8988T (cell line): ENCODE results near the gene MC3R.
"Not testable (repeated sequence)": the region's sequence is repeated elsewhere in the genome, so short reads cannot be mapped to it uniquely, and the experiment has no call there.

Experiments
- DNase-seq: peaks from one replicate; pipeline ENCODE4 v3.0.0; 2011

MC3R gene

DNA sequence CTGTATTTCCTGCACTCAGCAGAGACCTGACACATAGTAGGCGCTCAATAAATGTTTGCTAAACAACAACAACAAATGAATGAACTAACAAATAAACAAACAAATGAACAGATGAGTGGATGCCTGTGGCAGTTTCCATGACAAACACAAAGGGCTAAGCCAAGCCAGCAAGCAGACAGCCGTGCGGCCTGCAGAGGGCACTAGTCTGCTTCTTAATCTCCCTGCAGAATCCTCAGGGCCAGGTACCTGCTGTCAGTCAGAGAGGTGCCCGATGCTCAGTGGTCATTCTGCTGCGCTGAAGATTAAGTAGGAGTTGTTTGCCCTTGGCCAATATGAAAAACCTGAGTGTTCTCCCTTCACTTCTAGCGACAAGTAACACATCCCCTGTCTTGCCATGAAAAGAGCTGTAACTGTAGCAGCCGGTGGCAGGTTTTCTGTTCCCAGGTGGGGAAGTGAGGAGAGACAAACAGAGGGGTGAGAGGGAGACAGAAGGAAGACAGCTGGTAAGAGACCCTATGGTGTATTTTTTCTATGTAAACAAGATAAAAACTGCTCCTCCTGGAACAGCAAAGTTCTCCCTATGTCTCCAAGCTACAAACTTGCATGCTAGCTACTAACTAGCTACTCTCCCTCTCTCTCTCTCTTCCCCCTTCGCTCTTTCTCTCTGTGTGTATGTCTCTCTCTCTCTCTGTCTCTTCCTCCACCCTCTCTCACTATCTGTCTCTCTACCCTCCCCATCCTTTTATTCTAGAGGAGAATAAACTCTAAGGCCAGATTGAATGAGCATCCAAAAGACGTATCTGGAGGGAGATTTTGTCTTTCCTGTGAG is at the start of gene MC3R:
Gene MC3R, plus strand, starts transcription at position 779 of the 829 bp plus-strand sequence. CDS start 112 bp downstream, outside the sequence.
- peak; percentile 16 for DNase-seq

DNA sequence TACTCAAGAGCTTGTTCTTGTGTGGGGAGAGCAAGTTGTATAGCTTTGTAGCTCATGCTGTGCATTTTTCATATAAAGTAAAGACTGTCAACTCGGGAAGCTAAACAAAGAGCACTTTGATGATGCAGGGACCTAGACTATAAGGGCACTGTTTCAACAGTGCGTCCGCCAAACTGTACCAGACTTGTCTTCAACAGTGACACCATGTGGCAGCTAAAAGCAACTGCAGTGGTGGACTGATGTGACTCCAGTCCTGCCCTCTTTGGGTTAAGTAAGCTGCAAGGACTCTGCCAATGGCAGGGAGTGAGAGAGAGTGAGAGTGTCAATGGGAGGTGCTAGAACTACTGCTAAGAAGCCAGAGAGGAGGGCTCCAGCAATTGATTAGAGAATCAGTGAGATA is 48.1 kb upstream of the MC3R start:
- no peak for DNase-seq

DNA sequence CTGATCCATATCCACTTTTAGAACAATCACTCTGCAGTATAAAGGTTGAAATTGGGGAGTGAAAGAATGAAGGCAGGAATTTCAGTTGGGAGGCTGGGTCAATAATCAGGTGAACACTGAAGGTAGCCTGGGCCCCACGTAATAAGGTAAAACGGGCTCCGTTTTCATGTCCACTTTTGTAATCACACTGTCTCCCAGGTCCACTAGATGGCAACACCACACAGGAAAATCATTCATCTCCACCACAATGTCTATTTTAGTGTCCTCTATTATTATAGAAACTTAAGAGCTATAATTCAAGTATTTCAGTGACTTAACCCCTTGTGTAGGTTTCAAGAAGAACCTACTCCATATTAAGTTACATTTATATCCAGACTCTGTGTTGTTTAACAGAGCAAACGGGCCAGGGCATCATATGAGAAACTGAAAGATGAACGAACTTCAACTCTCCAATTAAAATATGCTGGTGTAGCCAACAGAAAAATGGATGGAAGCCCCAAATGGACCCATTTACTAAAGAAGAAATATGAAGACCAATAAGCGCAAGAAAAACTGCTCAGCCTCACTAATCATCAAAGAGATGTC is 45.9 kb upstream of the MC3R start:
- DNase-seq: peak; percentile 21

DNA sequence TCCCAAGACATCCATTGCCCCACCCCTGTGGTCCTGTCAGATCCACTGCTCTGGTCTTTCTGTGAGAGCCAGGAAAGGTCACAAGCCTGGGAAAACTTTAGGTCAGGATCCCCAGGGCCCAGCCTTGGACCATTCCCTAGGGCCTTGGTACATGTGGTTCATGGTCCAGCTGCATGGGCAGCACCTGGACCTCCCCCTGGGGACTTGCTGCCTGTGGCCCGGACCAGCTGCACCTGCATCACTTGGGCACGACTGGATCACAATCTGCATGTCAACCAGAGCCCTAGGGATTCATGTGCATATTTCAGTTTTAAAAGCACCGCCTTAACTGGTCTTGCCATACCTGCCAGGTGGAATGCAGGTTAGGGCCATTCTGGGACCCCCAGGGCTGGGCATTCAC is 44.3 kb upstream of the MC3R start:
- DNase-seq: no peak

DNA sequence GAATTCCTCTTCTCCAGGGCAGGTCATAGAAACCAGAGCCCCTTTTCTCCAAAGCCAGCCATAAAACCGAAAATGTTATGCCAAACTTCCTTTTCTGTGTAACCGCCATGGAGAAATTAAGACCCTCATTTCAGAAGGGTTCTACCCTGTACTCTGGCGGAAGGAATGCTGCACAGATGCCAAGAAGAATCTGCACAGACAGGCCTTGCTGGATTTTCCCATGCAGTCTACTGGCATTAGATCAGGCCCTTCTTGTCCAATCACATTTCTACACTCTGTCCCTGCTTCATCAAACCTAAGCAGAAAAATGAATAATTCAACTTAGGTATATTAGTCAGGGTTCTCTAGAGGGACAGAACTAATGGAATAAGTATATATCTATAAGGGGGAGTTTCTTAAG is 43.2 kb upstream of the MC3R start:
- no peak for DNase-seq

DNA sequence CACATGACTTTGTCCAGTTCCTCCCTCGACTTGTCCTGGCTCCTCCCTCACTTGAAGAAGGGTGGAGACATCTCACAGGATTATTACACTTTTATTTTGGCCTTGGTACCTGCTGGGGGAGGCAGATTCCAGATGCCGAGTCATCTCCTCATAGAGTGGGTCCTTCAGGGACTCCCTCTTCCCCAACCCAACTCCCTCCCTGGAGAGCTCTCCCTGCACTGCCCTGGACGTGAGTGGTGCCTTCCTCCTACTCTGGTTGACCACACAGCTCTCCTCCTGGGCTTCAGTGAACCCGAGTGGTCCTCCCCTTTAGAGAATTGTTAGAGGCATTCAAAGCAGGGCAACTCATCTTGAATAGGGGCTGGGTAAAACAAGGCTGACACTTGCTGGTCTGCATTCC is 40.9 kb upstream of the MC3R start:
- no peak for DNase-seq

DNA sequence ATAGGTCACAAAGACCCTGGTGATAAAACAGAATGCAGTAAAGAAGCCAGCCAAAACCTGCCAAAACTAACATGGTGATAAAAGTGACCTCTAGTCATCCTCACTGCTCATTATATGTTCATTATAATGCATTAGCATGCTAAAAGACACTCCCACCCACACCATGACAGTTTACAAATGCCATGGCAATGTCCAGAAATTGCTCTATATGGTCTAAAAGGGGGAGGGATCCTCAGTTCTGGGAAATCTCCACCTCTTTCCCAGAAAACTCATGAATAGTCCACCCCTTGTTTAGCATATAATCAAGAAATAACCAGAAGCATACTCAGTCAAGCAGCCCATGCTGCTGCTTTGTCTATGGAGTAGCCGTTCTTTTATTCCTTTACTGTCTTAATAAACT is 40.4 kb upstream of the MC3R start:
- DNase-seq: no peak

DNA sequence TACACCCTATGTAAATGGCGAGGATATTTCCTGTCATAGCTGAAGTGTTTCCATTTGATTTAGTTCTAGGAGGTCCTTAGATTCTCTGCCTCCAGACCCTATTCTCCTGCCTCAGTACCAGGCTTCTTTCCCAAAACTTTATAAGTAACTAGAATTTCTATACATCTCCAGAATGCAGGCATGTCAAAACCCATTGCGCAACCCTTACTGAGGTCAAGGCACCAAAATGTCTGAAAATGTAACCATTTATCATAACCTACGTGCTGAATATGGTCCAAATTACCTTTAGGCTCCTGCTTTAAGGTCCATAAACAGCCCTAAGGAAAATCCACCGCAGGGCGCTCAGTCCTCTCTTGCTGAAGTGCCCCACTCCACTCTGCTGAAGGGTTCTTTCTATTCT is 37.5 kb upstream of the MC3R start:
- DNase-seq: no peak

DNA sequence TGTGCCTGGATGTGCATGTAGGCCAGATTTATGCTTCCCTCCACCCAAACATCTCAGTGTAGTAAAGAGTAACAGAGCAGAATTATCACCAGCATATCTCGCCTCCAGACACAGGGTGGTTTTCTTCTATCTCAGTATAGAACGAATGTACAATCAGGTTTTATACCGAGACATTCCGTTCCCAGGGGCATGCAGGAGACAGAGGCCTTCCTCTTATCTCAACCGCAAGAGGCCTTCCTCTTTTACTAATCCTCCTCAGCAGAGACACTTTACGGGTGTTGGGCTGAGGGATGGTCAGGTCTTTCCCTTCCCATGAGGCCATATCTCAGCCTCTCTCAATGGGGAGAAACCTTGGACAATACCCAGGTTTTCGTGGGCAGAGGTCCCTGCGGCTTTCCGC is 36.4 kb upstream of the MC3R start:
- DNase-seq: no peak

DNA sequence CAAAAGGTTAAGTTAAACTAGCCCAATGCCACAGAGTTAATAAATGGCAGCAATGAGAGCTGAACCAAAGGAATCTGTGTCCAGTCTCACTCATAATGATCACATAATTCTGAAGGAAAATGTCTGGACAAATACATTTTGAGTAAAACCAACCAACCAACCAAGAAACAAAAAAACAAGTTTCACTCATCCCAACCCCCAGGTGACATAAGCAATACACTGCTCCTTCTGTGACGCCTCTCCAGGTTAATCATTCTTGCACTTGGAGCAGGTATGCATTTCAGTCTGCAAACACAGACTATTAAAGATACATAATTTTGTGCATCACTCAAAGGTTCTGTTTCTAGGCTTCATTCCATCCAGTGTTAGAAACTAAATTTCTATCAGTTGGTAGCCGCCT is 35.2 kb upstream of the MC3R start:
- DNase-seq: no peak

DNA sequence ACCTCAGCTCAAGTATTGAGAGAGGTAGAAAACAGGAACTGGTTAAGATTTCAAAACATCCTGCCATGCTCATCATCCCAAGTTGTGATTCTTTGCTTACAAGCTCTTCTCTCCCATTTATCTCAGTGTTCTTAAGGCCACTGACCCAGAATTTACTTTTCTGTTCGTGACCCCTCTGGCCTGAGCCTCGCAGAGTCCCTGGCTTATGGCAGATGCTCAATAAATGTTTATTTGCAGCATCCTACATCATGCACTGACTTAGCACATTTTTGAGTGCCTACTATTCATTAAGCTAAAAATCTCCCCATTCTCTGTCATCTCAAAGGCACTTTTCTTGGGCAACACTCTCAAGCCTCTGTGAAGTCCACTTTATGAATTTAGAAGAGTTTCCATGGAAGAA is 33.4 kb upstream of the MC3R start:
- DNase-seq: no peak

DNA sequence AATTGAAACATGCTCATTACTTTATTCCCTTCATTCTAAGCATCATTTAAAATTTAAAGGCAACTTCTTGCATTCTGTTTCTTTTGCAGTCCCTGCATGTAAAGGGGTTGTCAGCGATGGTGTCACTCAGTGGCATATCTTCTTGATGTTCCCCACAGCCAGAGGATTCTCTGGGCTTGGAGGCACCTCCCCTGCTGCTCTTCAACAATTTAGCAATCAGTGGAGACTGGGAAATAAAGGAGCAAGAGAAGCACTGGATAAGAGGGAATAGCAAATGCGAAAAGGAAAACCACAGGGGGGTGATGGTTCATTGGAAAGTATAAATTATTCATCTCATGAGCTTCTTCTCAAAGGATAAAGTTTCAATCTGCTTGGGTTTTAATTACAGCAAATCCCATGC is 30.7 kb upstream of the MC3R start:
- DNase-seq: no peak

DNA sequence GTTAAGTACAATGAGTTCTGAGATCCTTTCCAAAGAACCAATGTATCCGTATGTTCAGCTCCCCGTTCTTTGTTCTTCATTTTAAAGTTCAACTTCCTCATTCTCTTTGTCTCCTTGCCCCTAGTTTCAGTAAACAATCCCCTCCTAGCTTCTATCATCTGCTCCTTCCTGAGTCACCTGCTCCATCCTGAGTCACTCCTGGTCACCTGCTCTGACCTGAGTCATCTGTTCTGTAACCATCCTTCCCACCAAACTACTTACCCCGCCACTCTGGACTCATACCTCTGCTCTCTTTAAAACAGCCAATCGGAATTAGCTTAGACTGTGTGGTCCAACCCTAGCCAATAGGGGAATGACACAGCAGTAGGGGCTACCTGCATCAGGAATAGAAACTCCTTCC is 27.3 kb upstream of the MC3R start:
- not testable (repeated sequence) for DNase-seq

DNA sequence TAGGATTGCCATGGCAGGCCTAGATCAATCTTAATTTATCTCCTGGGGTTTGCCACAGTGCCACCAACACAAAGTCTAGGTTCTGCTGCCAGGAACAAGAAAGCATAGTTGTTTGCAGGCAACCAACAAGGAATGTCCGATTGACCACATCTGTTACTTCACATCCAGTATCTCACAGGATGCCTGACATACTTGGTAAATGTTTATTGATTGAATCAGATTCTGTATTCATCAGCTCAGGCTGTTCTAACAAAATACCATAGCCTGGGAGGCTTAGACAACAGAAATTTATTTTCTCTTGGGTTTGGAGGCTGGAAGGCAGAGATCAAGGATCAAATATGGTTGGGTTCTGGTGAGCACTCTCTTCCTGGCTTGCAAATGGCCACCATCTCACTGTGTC is 26.3 kb upstream of the MC3R start:
- DNase-seq: no peak

DNA sequence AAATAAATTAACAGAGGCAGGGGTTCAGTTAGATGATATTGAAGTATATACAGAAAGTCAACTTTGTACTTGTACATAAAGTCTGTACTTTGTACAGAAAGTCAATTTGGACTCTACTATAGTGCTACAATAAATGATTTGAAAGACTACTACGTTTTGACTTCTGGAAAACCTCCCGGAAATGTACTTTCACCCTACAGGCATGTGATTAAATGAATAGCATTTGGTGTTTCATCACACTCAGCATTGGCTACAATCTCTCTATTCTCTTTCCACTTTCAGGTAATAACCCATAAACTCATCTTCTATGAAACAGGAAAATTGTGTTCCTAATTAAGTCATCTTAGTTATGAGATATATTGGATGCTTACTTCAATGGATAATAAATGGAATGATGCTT is 25.6 kb upstream of the MC3R start:
- DNase-seq: no peak

DNA sequence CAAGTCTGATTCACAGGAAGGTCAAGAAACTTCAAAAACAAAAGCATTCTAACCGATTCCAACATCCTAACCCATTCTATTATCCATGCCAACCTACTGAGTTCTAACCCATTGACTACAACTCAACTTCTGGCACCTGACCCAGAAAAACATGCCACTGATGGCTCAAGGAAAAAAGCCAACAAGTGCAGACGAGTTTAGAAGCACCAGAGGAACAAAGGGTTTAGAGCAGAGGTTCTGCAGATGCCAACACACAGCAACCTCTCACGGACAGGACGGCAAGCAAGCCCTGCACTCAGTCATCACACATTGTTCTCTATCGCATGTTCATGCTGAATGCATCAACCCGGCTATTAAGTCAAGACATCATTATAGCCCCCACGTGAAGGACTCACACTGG is 25.2 kb upstream of the MC3R start:
- no peak for DNase-seq

DNA sequence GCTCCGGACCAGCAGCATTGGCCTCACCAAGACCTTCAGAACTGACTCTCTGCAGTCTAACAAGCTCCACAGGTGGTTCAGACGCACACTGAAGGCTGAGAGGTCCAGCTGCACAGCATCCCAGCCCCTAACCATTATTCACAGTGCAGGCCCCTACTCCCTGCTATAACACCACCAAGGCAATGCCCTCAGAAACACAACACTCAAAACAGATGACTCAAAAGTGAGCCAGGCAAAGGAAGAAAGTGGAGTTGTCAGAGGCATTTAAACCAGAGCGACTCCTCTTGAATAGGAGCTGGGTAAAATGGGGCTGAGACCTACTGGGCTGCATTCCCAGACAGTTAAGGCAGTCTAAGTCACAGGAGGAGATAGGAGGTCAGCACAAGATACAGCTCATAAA is 20.5 kb upstream of the MC3R start:
- DNase-seq: no peak

DNA sequence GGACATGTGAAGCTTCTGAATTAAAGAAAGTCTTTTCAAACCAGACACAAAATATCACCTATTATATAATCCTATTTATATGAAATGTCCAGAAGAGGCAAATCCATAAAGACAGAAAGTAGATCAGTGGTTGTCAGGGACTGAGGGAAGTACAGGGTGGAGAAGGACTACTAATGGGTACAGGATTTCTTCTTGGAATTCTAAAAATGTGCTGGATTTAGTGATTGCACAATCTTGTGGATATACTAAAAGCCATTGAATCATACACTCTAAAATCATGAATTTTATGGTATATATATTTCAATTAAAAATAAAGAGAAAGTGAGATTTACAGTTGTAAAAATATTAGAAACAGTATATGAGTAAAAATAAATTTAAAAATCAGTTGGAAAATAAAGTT is 18.7 kb upstream of the MC3R start:
- DNase-seq: no peak

DNA sequence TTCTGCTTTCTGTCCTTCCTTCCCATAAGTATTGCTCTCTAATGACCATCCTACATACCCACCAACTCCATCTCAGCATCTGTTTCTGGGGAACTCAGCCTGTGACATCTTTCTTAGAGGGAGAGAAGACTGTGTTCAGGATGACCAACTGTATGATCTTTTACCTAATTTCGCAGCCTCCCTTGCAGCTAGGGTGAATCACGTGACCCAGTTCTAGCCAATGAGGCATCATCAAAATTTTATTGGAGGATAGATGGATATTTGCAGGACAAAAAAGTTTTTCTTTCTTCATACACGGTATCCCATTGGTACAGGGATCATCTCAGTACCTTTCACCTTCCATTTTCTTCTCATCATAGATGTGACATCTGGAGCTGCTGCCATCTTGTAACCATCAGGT is 14.4 kb upstream of the MC3R start:
- no peak for DNase-seq

DNA sequence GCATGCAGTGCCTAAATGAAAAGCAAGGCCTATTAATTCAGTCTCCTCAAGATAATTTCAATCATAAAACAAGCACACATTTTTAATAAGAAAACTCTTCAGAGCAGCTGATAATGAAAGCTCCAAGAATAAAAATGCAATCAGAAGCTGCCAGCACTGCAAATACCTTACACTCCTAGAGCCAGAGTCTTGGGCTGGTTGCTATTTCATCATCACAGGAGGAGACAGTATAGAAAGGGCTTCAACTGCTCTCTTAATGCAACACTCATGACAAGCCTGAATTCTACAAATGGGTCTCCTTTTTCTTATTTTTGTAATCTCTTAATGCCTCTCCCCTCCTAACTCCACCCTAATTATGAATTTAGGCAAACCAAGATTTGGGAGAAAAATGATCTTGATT is 11.2 kb upstream of the MC3R start:
- no peak for DNase-seq

DNA sequence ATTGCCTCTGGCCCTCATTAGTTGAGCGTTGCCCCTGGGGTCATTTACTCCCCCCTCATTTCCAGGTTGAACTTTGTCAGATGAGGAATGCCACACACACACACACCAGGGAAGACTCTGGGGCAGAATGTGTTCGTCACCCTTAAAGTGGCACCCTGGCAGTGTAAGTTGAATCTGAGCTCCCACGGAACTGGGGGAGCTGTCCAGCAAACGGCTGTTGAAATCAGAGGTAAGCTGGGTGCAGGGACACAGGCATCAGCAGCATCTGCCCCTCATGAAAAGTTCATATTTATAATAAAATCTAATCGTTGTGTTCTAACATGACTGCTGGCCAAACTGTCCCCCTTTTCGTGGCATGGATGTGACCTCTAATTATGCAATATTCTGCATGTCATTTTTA is 4.3 kb upstream of the MC3R start:
- DNase-seq: no peak

DNA sequence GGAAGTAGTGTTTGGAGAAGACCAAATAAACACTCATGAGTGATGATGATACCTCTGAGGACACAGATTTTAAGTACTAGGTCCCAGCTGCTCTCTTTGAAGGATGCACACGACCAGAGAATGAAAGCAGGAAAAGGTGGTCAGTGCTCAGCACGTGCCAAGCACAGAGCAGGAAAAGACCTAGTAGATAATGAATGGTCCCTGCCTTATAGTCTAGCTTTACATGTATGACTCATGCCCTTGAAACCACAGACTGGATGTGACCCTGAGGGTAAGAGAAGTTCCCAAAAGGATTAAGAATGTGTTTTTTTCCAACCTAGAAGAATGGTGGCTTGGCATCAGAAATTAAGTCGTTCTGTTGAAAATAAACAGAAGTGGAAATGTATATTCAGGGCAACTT is 2.8 kb upstream of the MC3R start:
- DNase-seq: no peak

DNA sequence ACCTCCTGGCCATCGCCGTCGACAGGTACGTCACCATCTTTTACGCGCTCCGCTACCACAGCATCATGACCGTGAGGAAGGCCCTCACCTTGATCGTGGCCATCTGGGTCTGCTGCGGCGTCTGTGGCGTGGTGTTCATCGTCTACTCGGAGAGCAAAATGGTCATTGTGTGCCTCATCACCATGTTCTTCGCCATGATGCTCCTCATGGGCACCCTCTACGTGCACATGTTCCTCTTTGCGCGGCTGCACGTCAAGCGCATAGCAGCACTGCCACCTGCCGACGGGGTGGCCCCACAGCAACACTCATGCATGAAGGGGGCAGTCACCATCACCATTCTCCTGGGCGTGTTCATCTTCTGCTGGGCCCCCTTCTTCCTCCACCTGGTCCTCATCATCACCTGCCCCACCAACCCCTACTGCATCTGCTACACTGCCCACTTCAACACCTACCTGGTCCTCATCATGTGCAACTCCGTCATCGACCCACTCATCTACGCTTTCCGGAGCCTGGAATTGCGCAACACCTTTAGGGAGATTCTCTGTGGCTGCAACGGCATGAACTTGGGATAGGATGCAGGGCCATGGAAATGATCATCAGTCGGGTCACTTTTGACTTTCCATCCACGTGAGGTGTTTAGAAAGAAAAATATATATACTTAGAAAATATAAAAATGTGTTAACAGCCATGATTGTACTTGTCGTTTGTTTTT is 868 bp downstream of the MC3R start:
- peak; percentile 29 for DNase-seq

DNA sequence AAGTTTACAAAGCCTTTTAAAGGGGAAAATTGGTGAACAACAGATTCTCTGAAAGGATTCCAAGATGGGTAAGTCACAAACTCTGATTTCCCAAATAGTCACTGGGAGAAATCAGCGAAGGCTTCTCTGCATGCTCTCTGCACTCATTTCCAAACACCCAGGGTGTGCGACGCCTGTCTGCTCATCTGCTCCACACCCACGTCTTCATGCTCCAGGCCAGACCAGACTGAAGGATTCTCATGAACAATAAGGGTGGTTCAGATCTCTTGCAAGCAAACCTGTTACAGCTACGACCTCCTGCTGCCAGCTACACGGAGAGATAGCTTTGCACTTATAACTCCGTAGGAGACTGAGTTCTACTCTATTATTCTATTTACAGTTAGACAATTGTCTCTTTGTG is 1.4 kb downstream of the MC3R start:
- DNase-seq: no peak
